ENCODE measurements around the gene RYR1. TPM values are rescaled to one million over a fixed set of nuclear protein-coding genes. Genes with fewer than 3 reads are reported as not detected.
"Not testable (repeated sequence)": the region's sequence is repeated elsewhere in the genome, so short reads cannot be mapped to it uniquely, and the experiment has no call there.

RYR1 gene
- total RNA-seq, 4 donors from 2014 or later = 0.20 to 2.1 (median 1.4) TPM

DNA sequence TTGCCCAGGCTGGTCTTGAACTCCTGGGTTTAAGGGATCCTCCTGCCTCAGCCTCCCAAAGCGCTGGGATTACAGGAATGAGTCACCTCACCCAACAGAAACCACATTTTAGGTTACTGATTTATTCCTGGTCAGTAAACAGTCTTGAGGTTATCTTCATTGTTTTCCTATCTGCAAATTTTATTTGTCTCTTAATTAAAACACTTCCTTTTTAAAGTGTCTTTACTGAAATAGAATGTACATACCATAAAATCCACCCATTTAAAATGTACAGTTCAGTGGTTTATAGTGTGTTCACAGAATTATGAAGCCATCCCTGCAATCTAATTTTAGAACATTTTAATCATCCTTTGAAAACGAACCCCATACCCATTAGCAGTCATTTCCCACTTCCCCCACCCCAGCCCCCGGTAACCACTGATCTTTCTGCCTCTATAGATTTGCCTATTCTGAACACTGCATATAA is 121.2 kb downstream of the RYR1 start:
- 28 to 54% methylated on average over 3 of the region's 3 CpGs for WGBS, 2 donors (ENCODE audit: low coverage in 1 of 2)
- in situ Hi-C loops (cut with MboI; ENCODE audit: low pct_ligation_motif_present in 1 of 4, low pct_unique_long_range_greater_than_20kb in 1 of 4, low sequenced_read_pairs in 3 of 4) (no loop called here), intact Hi-C loops (cut with DNase I; ENCODE audit: low total_unique reads) (no loop called here)
- no peaks in the 10 kb centered on the region for H3K9me3 ChIP-seq
- H3K36me3 ChIP-seq = no peaks in the 10 kb centered on the region
- H3K4me3 ChIP-seq = no peak overlapping the region
- TF ChIP-seq POLR2A (IDR thresholded peaks at IDR 0.05) = no peak
- TF ChIP-seq POLR2AphosphoS5 (IDR thresholded peaks at IDR 0.05) = no peak
- TF ChIP-seq, protein P1, sequence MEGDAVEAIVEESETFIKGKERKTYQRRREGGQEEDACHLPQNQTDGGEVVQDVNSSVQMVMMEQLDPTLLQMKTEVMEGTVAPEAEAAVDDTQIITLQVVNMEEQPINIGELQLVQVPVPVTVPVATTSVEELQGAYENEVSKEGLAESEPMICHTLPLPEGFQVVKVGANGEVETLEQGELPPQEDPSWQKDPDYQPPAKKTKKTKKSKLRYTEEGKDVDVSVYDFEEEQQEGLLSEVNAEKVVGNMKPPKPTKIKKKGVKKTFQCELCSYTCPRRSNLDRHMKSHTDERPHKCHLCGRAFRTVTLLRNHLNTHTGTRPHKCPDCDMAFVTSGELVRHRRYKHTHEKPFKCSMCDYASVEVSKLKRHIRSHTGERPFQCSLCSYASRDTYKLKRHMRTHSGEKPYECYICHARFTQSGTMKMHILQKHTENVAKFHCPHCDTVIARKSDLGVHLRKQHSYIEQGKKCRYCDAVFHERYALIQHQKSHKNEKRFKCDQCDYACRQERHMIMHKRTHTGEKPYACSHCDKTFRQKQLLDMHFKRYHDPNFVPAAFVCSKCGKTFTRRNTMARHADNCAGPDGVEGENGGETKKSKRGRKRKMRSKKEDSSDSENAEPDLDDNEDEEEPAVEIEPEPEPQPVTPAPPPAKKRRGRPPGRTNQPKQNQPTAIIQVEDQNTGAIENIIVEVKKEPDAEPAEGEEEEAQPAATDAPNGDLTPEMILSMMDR (IDR thresholded peaks at IDR 0.05) = no peak
- TF ChIP-seq EP300 (IDR thresholded peaks at IDR 0.05; ENCODE audit: low read depth) = no peak
- H3K27me3 ChIP-seq = peaks cover 10% of the 10 kb centered on the region
- peaks cover 0 to 6% (median 3%) of the 10 kb centered on the region in 4 donors for H3K4me1 ChIP-seq
- H3K27ac ChIP-seq = no peak overlapping the region
- DNase-seq = no peak

DNA sequence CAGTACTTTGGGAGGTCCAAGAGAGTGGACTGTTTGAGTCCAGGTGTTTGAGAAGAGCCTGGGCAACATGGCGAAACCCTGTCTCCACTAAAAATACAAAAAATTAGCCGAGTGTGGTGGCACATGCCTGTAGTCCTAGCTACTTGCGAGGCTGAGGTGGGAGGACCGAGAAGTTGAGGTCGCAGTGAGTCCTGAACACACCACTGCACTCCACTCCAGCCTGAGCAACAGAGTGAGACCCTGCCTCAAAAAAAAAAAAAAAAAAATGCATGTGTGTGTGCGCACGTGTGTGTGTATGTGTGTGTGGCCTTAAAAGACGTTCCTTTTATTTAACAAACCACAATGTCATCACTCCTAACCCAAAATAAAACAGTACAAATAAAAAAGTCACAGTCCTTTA is 121.7 kb downstream of the RYR1 start:
- Histone ChIP-seq H3K4me3 (no peak overlapping the region), H3K4me1 (peaks cover 0 to 6% (median 3%) of the 10 kb centered on the region in 4 donors), H3K36me3 (no peaks in the 10 kb centered on the region), H3K27me3 (peaks cover 10% of the 10 kb centered on the region), H3K9me3 (no peaks in the 10 kb centered on the region), H3K27ac (no peak overlapping the region)
- intact Hi-C loops (cut with DNase I; ENCODE audit: low total_unique reads) (no loop called here), in situ Hi-C loops (cut with MboI; ENCODE audit: low pct_ligation_motif_present in 1 of 4, low pct_unique_long_range_greater_than_20kb in 1 of 4, low sequenced_read_pairs in 3 of 4) (no loop called here)
- TF ChIP-seq POLR2A (IDR thresholded peaks at IDR 0.05) (no peak), EP300 (IDR thresholded peaks at IDR 0.05; ENCODE audit: low read depth) (no peak), POLR2AphosphoS5 (IDR thresholded peaks at IDR 0.05) (no peak)
- TF ChIP-seq, protein P1 (IDR thresholded peaks at IDR 0.05) = no peak
- 59 to 79% methylated on average over 5 to 8 of the region's 8 CpGs for WGBS, 2 donors (ENCODE audit: low coverage in 1 of 2)
- DNase-seq = no peak

DNA sequence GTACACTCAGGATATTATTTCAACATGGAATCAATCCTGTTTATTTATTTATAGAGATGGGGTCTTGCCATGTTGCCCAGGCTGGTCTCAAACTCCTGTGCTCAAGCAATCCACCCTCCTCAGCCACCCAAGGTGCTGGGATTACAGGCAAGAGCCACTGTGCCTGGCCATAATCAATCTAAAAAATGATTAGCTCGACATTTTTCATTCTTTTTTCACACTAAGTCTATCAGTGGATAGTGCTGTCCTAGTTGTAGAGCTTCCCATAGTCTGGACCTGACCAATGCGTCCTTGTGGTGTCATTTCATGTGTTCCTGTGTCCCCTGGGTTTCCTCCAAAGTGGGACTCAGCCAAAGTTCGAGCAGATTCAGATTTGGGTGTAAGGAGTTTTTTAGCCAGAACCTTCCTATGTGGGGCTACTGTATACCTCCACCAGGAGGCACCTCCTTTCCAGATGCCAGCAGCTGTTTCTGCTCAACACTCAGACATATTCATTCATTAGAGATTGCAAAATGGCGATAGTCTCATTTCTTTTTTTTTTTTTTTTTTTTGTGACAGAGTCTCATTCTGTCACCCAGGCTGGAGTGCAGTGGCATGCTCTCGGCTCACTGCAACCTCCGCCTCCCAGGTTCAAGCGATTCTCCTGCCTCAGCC is 123.2 kb downstream of the RYR1 start:
- H3K4me1 ChIP-seq = peaks cover 0 to 6% (median 3%) of the 10 kb centered on the region in 4 donors
- in situ Hi-C loops (cut with MboI; ENCODE audit: low pct_ligation_motif_present in 1 of 4, low pct_unique_long_range_greater_than_20kb in 1 of 4, low sequenced_read_pairs in 3 of 4) (no loop called here), intact Hi-C loops (cut with DNase I; ENCODE audit: low total_unique reads) (no loop called here)
- H3K27me3 ChIP-seq = peaks cover 10% of the 10 kb centered on the region
- H3K4me3 ChIP-seq = no peak overlapping the region
- TF ChIP-seq EP300 (IDR thresholded peaks at IDR 0.05; ENCODE audit: low read depth) (no peak), POLR2A (IDR thresholded peaks at IDR 0.05) (no peak), POLR2AphosphoS5 (IDR thresholded peaks at IDR 0.05) (no peak)
- TF ChIP-seq, protein P1 (IDR thresholded peaks at IDR 0.05) = no peak
- DNase-seq = no peak
- 57 to 63% methylated on average over 6 to 7 of the region's 7 CpGs for WGBS, 2 donors (ENCODE audit: low coverage in 1 of 2)
- H3K27ac ChIP-seq = no peak overlapping the region
- H3K9me3 ChIP-seq = no peaks in the 10 kb centered on the region
- no peaks in the 10 kb centered on the region for H3K36me3 ChIP-seq

DNA sequence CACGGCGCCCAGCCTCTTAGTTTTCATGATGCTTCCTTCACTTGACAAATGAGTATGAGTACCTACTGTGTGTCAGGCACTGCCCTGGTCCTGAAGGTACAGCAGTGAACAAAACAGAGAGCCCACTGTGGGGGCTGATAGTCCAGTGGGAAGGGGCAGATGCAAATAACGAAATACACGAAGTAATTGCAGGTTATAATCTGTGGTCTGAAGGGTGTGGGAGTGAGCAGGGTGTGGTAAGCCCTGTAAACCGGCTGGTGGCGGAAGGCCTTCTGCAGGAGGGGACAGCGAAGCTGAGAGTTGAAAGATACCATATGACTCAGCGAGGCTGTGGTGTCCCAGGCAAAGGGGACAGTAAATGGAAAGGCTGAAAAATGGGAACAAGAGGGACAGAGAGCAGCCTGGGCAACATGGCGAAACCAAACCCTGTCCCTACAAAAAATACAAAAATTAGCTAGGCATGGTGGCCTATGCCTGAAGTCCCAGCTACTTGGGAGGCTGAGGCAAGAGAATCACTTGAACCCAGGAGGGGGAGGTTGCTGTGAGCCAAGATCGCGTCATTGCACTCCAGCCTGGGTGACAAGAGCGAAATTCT is 123.8 kb downstream of the RYR1 start:
- H3K4me3 ChIP-seq = no peak overlapping the region
- 57 to 59% methylated on average over 5 to 12 of the region's 12 CpGs for WGBS, 2 donors (ENCODE audit: low coverage in 1 of 2)
- H3K36me3 ChIP-seq = no peaks in the 10 kb centered on the region
- peaks cover 10% of the 10 kb centered on the region for H3K27me3 ChIP-seq
- H3K9me3 ChIP-seq = no peaks in the 10 kb centered on the region
- intact Hi-C loops (cut with DNase I; ENCODE audit: low total_unique reads) (no loop called here), in situ Hi-C loops (cut with MboI; ENCODE audit: low pct_ligation_motif_present in 1 of 4, low pct_unique_long_range_greater_than_20kb in 1 of 4, low sequenced_read_pairs in 3 of 4) (no loop called here)
- no peak overlapping the region for H3K27ac ChIP-seq
- H3K4me1 ChIP-seq = peaks cover 0 to 6% (median 3%) of the 10 kb centered on the region in 4 donors
- TF ChIP-seq, protein P1 (IDR thresholded peaks at IDR 0.05) = peak in 1 of 5 experiments; percentile 9
- TF ChIP-seq POLR2AphosphoS5 (IDR thresholded peaks at IDR 0.05) = no peak
- TF ChIP-seq POLR2A (IDR thresholded peaks at IDR 0.05) = no peak
- TF ChIP-seq EP300 (IDR thresholded peaks at IDR 0.05; ENCODE audit: low read depth) = no peak
- peak; percentile 63 for DNase-seq

DNA sequence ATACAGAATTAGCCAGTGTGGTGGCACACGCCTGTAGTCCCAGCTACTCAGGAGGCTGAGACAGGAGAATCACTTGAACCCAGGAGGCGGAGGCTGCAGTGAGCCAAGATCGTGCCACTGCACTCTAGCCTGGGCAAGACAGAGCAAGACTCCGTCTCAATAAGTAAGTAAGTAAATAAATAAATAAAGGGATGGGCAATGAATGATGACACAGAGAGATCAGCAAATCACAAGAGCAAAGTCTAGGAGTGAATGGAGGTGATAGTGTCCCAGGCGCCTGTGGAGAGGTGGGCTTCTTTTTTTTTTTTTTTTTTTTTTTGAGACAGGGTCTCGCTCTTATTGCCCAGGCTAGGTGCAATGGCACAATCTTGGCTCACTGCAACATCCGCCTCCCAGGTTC is 125.4 kb downstream of the RYR1 start:
- H3K4me3 ChIP-seq; intact Hi-C loops (cut with DNase I; ENCODE audit: low total_unique reads); H3K4me1 ChIP-seq; H3K36me3 ChIP-seq; in situ Hi-C loops (cut with MboI; ENCODE audit: low pct_ligation_motif_present in 1 of 4, low pct_unique_long_range_greater_than_20kb in 1 of 4, low sequenced_read_pairs in 3 of 4); H3K9me3 ChIP-seq; H3K27ac ChIP-seq; DNase-seq: not testable (repeated sequence)
- H3K27me3 ChIP-seq = peaks cover 11% of the 10 kb centered on the region
- WGBS, 2 donors (ENCODE audit: low coverage in 1 of 2) = 89 to 91% methylated on average over 3 to 7 of the region's 7 CpGs

Measured in transverse colon (tissue), 4 donors.